Transverse colon (tissue), 4 donors: Measurements from ENCODE around the gene MALT1.

ENCODE experiments used
- EP300 ChIP-seq: sonication (generic); formaldehyde crosslinking; IDR thresholded peaks from one replicate; pipeline ENCODE4 v1.6.1; 2017; ENCODE audit warnings: antibody characterized with exemption, low read depth
- POLR2A ChIP-seq: fragments of 450-650 bp; IDR thresholded peaks from one replicate; pipeline ENCODE4 v1.6.1; 2016; ENCODE audit warnings: antibody characterized with exemption, mild to moderate bottlenecking, moderate library complexity
- POLR2AphosphoS5 ChIP-seq, 3 donors: sonication (generic); formaldehyde crosslinking; IDR thresholded peaks; one replicate each; pipeline ENCODE4 v1.6.1; 2016; ENCODE audit warnings: antibody characterized with exemption in 3 of 3
- TF ChIP-seq, protein P1 (sequence below), 5 experiments: fragments of 200-600 bp in 3 of 5; fragments of 450-650 bp in 2 of 5; sonication (generic) in 3 of 5; IDR thresholded peaks; 1 replicate in 2 of 5; 2 replicates in 3 of 5; pipeline ENCODE4 v1.5.1; 2016 to 2017; ENCODE audit warnings: antibody characterized with exemption in 5 of 5, inconsistent platforms in 3 of 5, mild to moderate bottlenecking in 2 of 5, moderate library complexity in 1 of 5

DNA sequence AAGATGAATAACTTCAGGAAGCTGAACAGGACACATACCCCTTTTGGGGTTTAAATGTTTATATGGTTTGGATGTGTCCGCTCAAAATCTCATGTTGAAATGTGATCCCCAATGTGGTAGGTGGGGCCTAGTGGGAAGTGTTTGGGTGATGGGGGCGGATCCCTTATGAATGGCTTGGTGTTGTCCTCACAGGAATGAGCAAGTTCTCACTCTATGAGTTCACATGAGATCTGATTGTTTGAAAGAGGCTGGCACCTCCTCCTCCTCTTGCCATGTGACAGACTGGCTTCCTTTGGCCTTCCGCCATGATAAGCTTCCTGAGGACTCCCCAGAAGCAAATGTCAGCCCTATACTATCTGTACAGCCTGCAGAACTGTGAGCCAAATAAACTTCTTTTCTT, 104.8 kb downstream of the MALT1 start:
- TF ChIP-seq, protein P1, sequence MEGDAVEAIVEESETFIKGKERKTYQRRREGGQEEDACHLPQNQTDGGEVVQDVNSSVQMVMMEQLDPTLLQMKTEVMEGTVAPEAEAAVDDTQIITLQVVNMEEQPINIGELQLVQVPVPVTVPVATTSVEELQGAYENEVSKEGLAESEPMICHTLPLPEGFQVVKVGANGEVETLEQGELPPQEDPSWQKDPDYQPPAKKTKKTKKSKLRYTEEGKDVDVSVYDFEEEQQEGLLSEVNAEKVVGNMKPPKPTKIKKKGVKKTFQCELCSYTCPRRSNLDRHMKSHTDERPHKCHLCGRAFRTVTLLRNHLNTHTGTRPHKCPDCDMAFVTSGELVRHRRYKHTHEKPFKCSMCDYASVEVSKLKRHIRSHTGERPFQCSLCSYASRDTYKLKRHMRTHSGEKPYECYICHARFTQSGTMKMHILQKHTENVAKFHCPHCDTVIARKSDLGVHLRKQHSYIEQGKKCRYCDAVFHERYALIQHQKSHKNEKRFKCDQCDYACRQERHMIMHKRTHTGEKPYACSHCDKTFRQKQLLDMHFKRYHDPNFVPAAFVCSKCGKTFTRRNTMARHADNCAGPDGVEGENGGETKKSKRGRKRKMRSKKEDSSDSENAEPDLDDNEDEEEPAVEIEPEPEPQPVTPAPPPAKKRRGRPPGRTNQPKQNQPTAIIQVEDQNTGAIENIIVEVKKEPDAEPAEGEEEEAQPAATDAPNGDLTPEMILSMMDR (IDR thresholded peaks at IDR 0.05) = no peak
- no peak for TF ChIP-seq POLR2AphosphoS5 (IDR thresholded peaks at IDR 0.05)
- no peak for TF ChIP-seq EP300
- TF ChIP-seq POLR2A = no peak
